HCEC 1CT (cell line): Measurements from ENCODE around the gene VPS37B.

Experiments used
- DNase-seq: peaks from one replicate; pipeline ENCODE4 v3.0.0-alpha.2; 2017

Gene VPS37B

GRCh38 chr12:122837306-122838265 lies 58.3 kb downstream of the VPS37B start:
- no peak for DNase-seq

- DNase-seq: peak; percentile 25
These were observed 59.6 kb downstream of the VPS37B start for GRCh38 chr12:122836027-122836921.

- DNase-seq: no peak
These were observed 60.2 kb downstream of the VPS37B start for GRCh38 chr12:122835750-122836026.

GRCh38 chr12:122834921-122835749 lies 60.8 kb downstream of the VPS37B start, which contains the start of gene HIP1R:
HIP1R (plus strand) TSS chr12:122835457; CDS start chr12:122835551, 94 bp downstream.
- DNase-seq: peak; percentile 11

DNA sequence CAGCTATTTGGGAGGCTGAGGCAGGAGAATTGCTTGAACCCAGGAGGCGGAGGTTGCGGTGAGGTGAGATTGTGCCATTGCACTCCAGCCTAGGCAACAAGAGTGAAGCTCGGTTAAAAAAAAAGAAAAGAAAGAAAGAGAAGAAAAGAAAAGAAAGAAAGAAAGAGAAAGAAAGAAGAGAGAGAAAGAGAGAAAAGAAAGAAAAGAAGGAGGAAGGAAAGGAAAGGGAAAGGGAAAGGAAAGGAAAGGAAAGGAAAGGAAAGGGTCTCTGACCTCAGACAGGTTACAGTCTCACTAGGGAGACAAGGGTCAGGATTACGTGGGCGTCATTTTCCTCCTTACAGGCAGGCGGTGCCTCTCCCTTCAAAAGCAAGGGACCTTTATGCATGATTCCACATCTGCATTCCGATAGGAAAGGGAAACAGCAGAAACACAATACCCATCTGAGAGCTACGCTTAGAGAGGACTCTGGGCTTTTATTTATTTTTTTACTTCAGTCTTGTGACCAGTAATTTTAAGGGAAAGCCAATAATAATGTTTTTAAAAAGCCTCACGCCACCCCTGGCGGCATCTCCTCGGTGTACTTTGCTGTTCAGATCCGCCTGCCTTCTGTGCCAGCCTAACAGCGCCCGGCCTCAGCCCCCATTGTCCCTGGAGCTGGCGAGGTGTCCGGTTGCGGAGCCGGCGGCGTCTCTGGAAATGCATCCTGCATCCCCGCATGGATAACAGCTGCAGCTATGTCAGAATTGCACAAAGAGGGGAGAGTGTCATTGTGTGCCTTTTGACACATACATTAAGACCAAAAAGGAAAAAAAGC lies 61.6 kb downstream of the VPS37B start:
- peak; percentile 43 for DNase-seq

DNA sequence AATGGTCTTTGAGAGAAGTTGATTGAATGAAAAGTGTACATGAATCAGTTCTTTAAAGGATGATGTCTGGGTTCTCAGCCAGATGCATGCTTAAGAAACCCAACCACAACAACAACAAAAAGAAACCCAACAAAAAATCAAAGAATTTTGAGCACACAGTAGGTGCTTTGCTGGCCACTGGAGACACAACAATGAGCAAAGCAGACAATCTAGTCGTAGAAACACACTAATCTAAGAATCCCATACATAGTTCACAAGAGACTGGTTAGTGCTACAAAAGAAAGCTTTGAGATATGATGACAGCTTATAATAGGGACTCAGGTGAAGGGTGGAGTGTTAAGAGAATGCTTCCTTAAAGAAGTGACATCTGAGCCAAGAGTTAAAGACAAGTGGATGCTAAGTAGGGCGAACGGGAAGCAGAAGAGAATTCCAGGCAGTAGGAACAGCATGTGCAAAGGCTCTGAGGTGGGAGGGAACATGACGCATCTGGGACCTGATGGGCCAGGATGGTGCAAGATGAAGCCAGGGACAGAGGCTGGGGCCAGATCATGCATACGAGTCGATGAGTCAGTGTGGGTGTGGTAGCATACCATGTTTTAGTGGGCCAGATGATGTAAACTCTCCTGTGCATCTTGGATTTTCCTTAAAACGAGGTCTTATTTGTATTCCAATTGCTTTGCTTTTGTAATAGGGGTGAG lies 65.3 kb downstream of the VPS37B start:
- DNase-seq: peak; percentile 96

DNA sequence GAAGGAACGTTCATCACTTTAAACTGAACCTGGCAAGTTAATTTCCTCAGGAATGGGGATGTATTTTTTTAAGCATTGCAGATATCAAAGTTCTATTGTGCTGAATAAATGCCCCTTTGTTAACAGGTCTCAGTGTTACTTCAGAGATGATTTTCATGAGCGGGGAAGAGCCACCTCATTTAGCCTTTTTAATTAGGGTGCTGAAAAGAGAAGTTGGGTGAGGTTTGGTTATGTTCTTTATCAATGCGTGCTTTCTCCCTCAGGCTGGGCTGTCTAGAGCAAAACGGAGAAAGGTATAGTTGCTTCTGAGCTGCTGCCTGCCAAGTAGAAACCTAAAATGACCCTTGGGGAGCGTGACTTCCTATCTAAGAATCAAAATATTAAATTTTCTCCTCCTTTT lies 68.7 kb downstream of the VPS37B start:
- DNase-seq: no peak

GRCh38 chr12:122825773-122826724 lies 69.9 kb downstream of the VPS37B start:
- peak; percentile 3 for DNase-seq

GRCh38 chr12:122823429-122823828 lies 72.5 kb downstream of the VPS37B start:
- DNase-seq: no peak

- no peak for DNase-seq
These were observed 75.1 kb downstream of the VPS37B start for GRCh38 chr12:122820838-122821271.

DNA sequence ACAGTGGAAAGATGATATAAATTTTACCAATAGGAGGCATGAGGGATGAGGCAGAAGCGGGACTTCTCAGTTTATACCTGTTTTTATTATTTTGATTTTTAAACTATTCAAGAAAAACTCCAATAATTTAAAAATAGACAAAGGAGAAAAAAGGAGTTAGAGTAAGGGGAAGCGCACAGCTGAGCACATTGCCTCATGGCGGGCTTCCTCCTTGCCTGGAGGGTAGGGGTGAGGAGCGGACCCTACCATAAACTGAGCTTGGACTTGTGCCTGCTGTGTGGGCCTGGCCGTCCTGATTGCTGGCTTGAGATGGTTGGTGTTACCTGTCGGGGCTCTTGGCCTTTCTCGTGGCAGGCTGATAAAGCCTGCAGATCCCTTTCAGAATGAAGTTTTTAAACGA lies 75.8 kb downstream of the VPS37B start:
- no peak for DNase-seq

DNA sequence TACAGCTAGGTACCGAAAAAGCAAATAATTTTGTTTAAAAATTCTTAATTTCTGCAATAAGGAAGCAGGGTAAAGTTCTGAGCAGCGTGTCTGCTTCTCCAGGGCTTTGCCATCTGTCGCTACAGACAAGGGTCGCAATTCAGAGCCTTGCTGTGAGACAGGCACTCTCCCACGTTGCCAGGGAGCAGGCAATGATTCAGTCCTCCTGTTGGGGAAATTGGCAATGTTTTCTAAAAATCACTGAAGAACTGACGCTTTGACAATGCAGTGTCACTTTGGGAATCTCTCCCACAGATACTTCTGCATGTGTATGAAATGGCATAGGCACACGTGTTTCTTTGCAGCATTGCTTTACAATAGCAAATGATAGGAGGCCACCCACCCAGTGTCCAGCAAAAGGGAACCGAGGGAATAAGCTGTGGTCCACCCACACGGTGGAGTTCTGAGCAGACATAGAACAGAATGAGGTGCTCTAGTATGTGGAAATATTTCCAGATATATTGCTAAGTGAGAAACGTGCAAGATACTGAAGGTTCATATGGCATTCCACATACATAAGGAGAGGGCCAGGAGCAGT lies 76.6 kb downstream of the VPS37B start:
- DNase-seq: no peak
